SK-N-SH (cell line): ENCODE measurements around the gene CALML4.

Source experiments
- CTCF ChIP-seq: fragments of 200-600 bp; sonication (generic); IDR thresholded peaks from 2 replicates; pipeline ENCODE4 v1.6.1; 2017; ENCODE audit warnings: antibody characterized with exemption, mild to moderate bottlenecking, moderate library complexity
- EP300 ChIP-seq, 2 experiments: IDR thresholded peaks; 2 replicates each; pipeline versions ENCODE4 v1.4.0 to v1.6.1; 2012; ENCODE audit warnings: borderline replicate concordance in 1 of 2, low read depth in 1 of 2, low read length in 1 of 2
- GATA2 ChIP-seq: sonication (generic); formaldehyde crosslinking; IDR thresholded peaks from 2 replicates; pipeline ENCODE4 v1.5.0; 2020; ENCODE audit warnings: mild to moderate bottlenecking, missing genetic modification reagents
- MAX ChIP-seq: IDR thresholded peaks from 2 replicates; pipeline ENCODE4 v1.4.0; 2012; ENCODE audit warnings: low read depth
- MXI1 ChIP-seq: IDR thresholded peaks from 2 replicates; pipeline ENCODE4 v1.6.1; 2012; ENCODE audit warnings: mild to moderate bottlenecking, low read depth, low read length, improper control_type of control experiment
- NFIC ChIP-seq: IDR thresholded peaks from 2 replicates; pipeline ENCODE4 v1.4.0; 2012; ENCODE audit warnings: borderline replicate concordance
- PBX3 ChIP-seq: IDR thresholded peaks from 2 replicates; pipeline ENCODE4; 2012
- POLR2AphosphoS5 ChIP-seq: IDR thresholded peaks from 2 replicates; pipeline ENCODE4 v1.6.1; 2012; ENCODE audit warnings: low read depth, low read length
- RCOR1 ChIP-seq: fragments of 150-350 bp; IDR thresholded peaks from 2 replicates; pipeline ENCODE4 v1.6.1; 2017; ENCODE audit warnings: antibody characterized with exemption, low read length
- TAF1 ChIP-seq: IDR thresholded peaks from 2 replicates; pipeline ENCODE4 v1.6.1; 2012; ENCODE audit warnings: low read depth, mild to moderate bottlenecking, low read length, moderate library complexity, borderline replicate concordance
- TEAD4 ChIP-seq: IDR thresholded peaks from 2 replicates; pipeline ENCODE4 v1.4.0; 2012; ENCODE audit warnings: mild to moderate bottlenecking, borderline replicate concordance; ENCODE audit not compliant: insufficient read depth
- USF2 ChIP-seq: fragments of 150-350 bp; IDR thresholded peaks from 2 replicates; pipeline ENCODE4 v1.6.1; 2017; ENCODE audit warnings: antibody characterized with exemption, low read length, low read depth, borderline replicate concordance
- YY1 ChIP-seq: IDR thresholded peaks from 2 replicates; pipeline ENCODE4 v1.4.0; 2012; ENCODE audit warnings: low read depth, mild to moderate bottlenecking

- TF ChIP-seq CTCF (no peak), TAF1 (no peak), YY1 (no peak), MXI1 (no peak), NFIC (peak; percentile 20; the same call in 1 of the 2 replicates), GATA2 (CRISPR knock-in tag) (no peak), MAX (0 out of 2 replicates have a peak, but pooled peaks have one; percentile 24), PBX3 (peak; percentile 49), RCOR1 (no peak), TEAD4 (no peak), POLR2AphosphoS5 (no peak), EP300 (IDR thresholded peaks at IDR 0.05; ENCODE audit: borderline replicate concordance in 1 of 2, low read depth in 1 of 2, low read length in 1 of 2) (no peak), USF2 (no peak)
Observed at GRCh38 chr15:68186671-68187397, 18.3 kb downstream of the CALML4 start.
